ENCODE data around the gene SDC3. TPM values are rescaled to one million over a fixed set of nuclear protein-coding genes. Genes with fewer than 3 reads are reported as not detected.

SDC3 gene
- total and polyA plus RNA-seq, 7 donors = 2.4 to 91.1 (median 29.9) TPM

DNA sequence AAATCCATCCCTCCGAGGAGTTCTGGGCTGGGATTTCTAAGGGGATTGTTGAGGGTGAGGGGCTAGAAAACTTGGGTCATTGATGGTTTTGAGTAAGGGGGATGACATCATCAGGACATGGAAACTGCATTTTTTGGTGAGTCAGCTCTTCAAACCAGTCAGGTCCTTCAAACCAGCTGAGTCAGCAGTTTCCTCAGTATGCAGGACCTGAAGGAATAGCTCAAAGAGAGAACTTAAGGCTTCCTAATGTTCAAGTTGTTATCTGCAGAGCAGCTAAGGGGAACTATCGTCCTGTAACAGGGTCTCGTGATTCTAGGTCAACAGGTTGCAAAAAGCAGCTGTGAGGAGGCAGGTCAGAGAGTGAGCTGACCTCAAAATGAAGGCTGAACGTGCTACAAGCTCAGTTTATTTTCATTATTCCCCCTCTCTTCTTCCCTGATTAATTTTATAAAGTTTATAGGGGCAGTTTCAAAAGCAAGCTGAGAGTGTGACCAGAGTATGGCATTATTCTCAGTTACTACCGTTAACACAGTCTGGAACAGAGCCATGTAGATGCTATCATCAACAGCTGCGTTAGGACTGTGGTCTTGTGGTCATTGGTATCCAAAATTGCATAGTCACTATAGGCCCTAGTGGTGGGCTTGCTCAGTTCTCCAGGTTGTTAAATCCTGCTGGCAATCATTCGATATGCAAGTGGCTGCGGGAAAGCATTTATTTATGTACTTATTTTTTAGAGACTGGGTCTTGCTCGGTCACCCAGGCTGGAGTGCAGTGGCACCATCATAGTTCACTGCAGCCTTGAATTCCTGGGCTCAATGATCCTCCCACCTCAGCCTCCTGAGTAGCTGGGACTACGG, 10.7 kb upstream of the SDC3 start:
- Histone ChIP-seq H3K36me3 (no peaks in the 10 kb centered on the region), H3K9me3 (no peaks in the 10 kb centered on the region), H3K27me3 (no peaks in the 10 kb centered on the region), H3K27ac (peak overlapping the region in 2 of 4 donors; percentile 53 to 59), H3K4me1 (peaks cover 0 to 9% (median 0%) of the 10 kb centered on the region in 4 donors), H3K4me3 (no peak overlapping the region)
- DNase-seq = no peak
- intact Hi-C loops (cut with DNase I) = no loop called here
- TF ChIP-seq CTCF (IDR thresholded peaks at IDR 0.05) (no peak), POLR2AphosphoS5 (IDR thresholded peaks at IDR 0.05) (no peak), POLR2A (IDR thresholded peaks at IDR 0.05) (no peak), EP300 (IDR thresholded peaks at IDR 0.05) (no peak)
- 48 to 68% methylated on average over 10 of the region's 10 CpGs for WGBS, 2 donors

DNA sequence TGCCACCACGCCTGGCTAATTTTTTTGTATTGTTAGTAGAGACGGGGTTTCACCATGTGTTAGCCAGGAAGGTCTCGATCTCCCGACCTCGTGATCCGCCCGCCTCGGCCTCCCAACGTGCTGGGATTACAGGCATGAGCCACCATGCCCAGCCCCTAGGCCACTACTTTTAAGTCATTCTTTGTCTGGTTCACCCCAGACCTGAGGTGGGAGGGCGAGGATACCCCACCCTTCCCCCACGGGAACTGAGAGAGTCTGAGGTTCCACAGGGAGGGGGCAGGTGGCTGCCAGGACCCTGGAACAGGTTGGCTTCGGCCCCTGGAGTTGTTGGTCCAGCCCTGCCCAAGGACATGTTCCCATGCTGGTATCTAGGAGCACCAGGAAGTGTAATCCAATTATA, 7.7 kb upstream of the SDC3 start:
- 86 to 90% methylated on average over 12 of the region's 12 CpGs for WGBS, 2 donors
- H3K9me3 ChIP-seq = no peaks in the 10 kb centered on the region
- H3K36me3 ChIP-seq = no peaks in the 10 kb centered on the region
- DNase-seq = peak; percentile 50
- no peaks in the 10 kb centered on the region for H3K27me3 ChIP-seq
- intact Hi-C loops (cut with DNase I) = no loop called here
- no peak for TF ChIP-seq POLR2AphosphoS5 (IDR thresholded peaks at IDR 0.05)
- TF ChIP-seq POLR2A (IDR thresholded peaks at IDR 0.05) = no peak
- TF ChIP-seq EP300 (IDR thresholded peaks at IDR 0.05) = no peak
- TF ChIP-seq CTCF (IDR thresholded peaks at IDR 0.05) = no peak
- no peak overlapping the region for H3K4me3 ChIP-seq
- no peak overlapping the region for H3K27ac ChIP-seq
- peaks cover 0 to 9% (median 3%) of the 10 kb centered on the region in 4 donors for H3K4me1 ChIP-seq

- peaks cover 2 to 13% (median 8%) of the 10 kb centered on the region in 4 donors for H3K4me1 ChIP-seq
- 92% methylated on average over 13 of the region's 13 CpGs for WGBS, 2 donors
- no peak overlapping the region for H3K4me3 ChIP-seq
- no peak overlapping the region for H3K27ac ChIP-seq
- DNase-seq = peak; percentile 43
- no peaks in the 10 kb centered on the region for H3K9me3 ChIP-seq
- no peaks in the 10 kb centered on the region for H3K36me3 ChIP-seq
- TF ChIP-seq EP300 (IDR thresholded peaks at IDR 0.05) (no peak), POLR2AphosphoS5 (IDR thresholded peaks at IDR 0.05) (no peak), CTCF (IDR thresholded peaks at IDR 0.05) (no peak), POLR2A (IDR thresholded peaks at IDR 0.05) (no peak)
- H3K27me3 ChIP-seq = no peaks in the 10 kb centered on the region
- intact Hi-C loops (cut with DNase I) = no loop called here
These were observed 7.1 kb upstream of the SDC3 start for GRCh38 chr1:30915491-30916230.

DNA sequence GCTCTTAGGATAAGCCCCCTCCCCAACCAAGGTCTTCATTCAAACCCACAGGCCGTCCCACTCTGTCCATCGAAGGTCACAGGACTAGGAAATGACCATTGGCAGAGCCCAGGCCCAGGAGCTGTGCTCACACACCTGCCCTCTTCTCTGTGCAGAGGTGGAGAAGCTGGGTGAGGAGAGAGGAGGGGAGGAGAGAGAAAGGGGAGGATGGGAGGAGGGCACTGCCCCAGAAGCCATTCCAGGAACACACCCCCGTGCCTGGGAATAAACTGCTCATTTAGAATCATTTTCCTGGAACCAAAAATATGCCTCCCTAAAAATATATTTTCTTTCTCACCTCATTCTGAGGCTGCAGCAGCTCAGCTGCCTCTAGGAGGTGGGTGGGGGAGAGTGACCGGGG, 6.4 kb upstream of the SDC3 start:
- intact Hi-C loops (cut with DNase I) = no loop called here
- TF ChIP-seq CTCF (IDR thresholded peaks at IDR 0.05) = no peak
- TF ChIP-seq EP300 (IDR thresholded peaks at IDR 0.05) = no peak
- no peak for TF ChIP-seq POLR2AphosphoS5 (IDR thresholded peaks at IDR 0.05)
- no peak for TF ChIP-seq POLR2A (IDR thresholded peaks at IDR 0.05)
- Histone ChIP-seq H3K27ac (no peak overlapping the region), H3K9me3 (no peaks in the 10 kb centered on the region), H3K4me3 (no peak overlapping the region), H3K4me1 (peaks cover 2 to 15% (median 10%) of the 10 kb centered on the region in 4 donors), H3K36me3 (no peaks in the 10 kb centered on the region), H3K27me3 (no peaks in the 10 kb centered on the region)
- DNase-seq = no peak
- WGBS, 2 donors = 69 to 84% methylated on average over 4 of the region's 4 CpGs

Data from sigmoid colon (tissue), 7 donors.